ENCODE data around the gene FERD3L.

GRCh38 chr7:19111474-19112273 is 33.5 kb downstream of the FERD3L start:
- no peak for TF ChIP-seq CTCF (IDR thresholded peaks at IDR 0.05; ENCODE audit: insufficient read depth, low read depth, low read length)
- no peak for TF ChIP-seq EZH2 (IDR thresholded peaks at IDR 0.05; ENCODE audit: insufficient read depth, low read length)

All from astrocyte (in vitro differentiated cells and primary cell).